Activated naive CD8-positive, alpha-beta T cell (primary cell): ENCODE data around the gene IST1.

ENCODE experiments used
- H3K27ac Mint-ChIP-seq: one replicate; pipeline ENCODE4 v1.8.0; 2021; ENCODE audit warnings: mixed read lengths
- H3K27me3 Mint-ChIP-seq: one replicate; pipeline ENCODE4 v1.8.0; 2021; ENCODE audit warnings: mixed read lengths
- H3K36me3 Mint-ChIP-seq: one replicate; pipeline ENCODE4 v1.8.0; 2021; ENCODE audit warnings: mixed read lengths
- H3K4me1 Mint-ChIP-seq: one replicate; pipeline ENCODE4 v1.8.0; 2021; ENCODE audit warnings: low read depth, mixed read lengths
- H3K4me3 Mint-ChIP-seq: one replicate; pipeline ENCODE4 v1.8.0; 2021; ENCODE audit warnings: mild to moderate bottlenecking, mixed read lengths
- H3K9me3 Mint-ChIP-seq: one replicate; pipeline ENCODE4 v1.8.0; 2021; ENCODE audit warnings: low read depth, mixed read lengths

Gene IST1

DNA sequence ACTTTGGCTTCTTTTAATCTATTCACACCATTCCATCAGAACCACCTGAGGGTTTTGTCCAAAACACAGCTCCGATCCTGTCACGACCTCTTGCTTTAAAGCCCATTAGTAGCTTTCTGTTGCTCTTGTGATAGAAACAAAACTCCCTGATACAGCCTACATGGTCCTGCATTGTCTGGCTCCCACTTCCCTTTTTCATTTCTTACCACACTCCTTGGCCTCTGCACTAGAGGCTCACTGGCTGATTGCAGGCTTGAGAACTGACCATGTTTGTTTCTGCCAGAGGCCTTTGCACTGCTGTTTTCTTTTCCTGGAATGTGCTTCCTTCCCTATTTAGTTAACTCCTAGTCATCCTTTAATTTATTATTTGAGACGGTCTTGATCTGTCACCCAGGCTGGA is 23.7 kb downstream of the IST1 start:
- H3K36me3 Mint-ChIP-seq = peaks cover 25% of the 10 kb centered on the region
- no peak overlapping the region for H3K27ac Mint-ChIP-seq
- H3K9me3 Mint-ChIP-seq = no peaks in the 10 kb centered on the region
- H3K4me1 Mint-ChIP-seq = peaks cover 41% of the 10 kb centered on the region
- H3K4me3 Mint-ChIP-seq = no peak overlapping the region
- H3K27me3 Mint-ChIP-seq = no peaks in the 10 kb centered on the region

GRCh38 chr16:71920658-71921057 is 25.3 kb downstream of the IST1 start:
- Mint-ChIP-seq H3K9me3 (no peaks in the 10 kb centered on the region), H3K27me3 (no peaks in the 10 kb centered on the region), H3K36me3 (peaks cover 22% of the 10 kb centered on the region), H3K4me3 (no peak overlapping the region), H3K4me1 (peaks cover 26% of the 10 kb centered on the region), H3K27ac (peak overlapping the region; percentile 41)

- no peak overlapping the region for H3K4me3 Mint-ChIP-seq
- peaks cover 8% of the 10 kb centered on the region for H3K36me3 Mint-ChIP-seq
- no peaks in the 10 kb centered on the region for H3K9me3 Mint-ChIP-seq
- H3K27ac Mint-ChIP-seq = no peak overlapping the region
- H3K4me1 Mint-ChIP-seq = peaks cover 13% of the 10 kb centered on the region
- no peaks in the 10 kb centered on the region for H3K27me3 Mint-ChIP-seq
Measured at GRCh38 chr16:71923941-71924690, 28.8 kb downstream of the IST1 start.

- H3K4me3 Mint-ChIP-seq = no peak overlapping the region
Measured at GRCh38 chr16:71924710-71925109, 29.4 kb downstream of the IST1 start.

GRCh38 chr16:71927383-71927782 is 32.1 kb downstream of the IST1 start:
- Mint-ChIP-seq H3K36me3 (peaks cover 5% of the 10 kb centered on the region), H3K27me3 (no peaks in the 10 kb centered on the region), H3K27ac (peak overlapping the region; percentile 71), H3K9me3 (no peaks in the 10 kb centered on the region), H3K4me3 (no peak overlapping the region), H3K4me1 (peaks cover 11% of the 10 kb centered on the region)

More at GRCh38 chr16:71924710-71925109, 29.4 kb downstream of the IST1 start:
- Mint-ChIP-seq H3K9me3 (no peaks in the 10 kb centered on the region), H3K27ac (peak overlapping the region; percentile 41), H3K36me3 (peaks cover 8% of the 10 kb centered on the region), H3K27me3 (no peaks in the 10 kb centered on the region), H3K4me1 (peaks cover 12% of the 10 kb centered on the region)

DNA sequence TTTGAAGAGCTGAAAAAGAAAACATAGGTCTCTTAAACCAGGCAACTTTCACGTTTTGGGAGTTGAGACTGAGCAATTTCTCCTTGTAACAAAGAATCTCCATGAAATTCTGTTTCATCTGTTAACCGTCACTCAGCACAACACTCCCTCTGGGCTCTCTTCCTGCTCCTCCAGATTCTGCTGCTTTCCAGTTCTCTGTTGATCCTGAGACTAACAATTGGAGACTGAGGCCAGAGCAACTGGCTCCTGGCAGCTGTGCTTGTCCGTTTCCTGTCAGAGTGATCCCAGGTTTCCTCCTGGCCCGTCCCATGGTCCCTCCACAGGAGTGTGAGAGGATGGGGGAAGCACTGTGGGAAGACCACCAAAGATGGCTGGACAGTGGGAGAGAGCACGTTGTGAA is 32.5 kb downstream of the IST1 start:
- Mint-ChIP-seq H3K4me1 (peaks cover 11% of the 10 kb centered on the region), H3K27ac (no peak overlapping the region), H3K36me3 (peaks cover 5% of the 10 kb centered on the region), H3K9me3 (no peaks in the 10 kb centered on the region), H3K27me3 (no peaks in the 10 kb centered on the region), H3K4me3 (no peak overlapping the region)

- Mint-ChIP-seq H3K36me3 (peaks cover 3% of the 10 kb centered on the region), H3K9me3 (no peaks in the 10 kb centered on the region), H3K27ac (no peak overlapping the region), H3K4me1 (peaks cover 15% of the 10 kb centered on the region), H3K4me3 (no peak overlapping the region), H3K27me3 (no peaks in the 10 kb centered on the region)
Measured at GRCh38 chr16:71929048-71929447, 33.7 kb downstream of the IST1 start.

DNA sequence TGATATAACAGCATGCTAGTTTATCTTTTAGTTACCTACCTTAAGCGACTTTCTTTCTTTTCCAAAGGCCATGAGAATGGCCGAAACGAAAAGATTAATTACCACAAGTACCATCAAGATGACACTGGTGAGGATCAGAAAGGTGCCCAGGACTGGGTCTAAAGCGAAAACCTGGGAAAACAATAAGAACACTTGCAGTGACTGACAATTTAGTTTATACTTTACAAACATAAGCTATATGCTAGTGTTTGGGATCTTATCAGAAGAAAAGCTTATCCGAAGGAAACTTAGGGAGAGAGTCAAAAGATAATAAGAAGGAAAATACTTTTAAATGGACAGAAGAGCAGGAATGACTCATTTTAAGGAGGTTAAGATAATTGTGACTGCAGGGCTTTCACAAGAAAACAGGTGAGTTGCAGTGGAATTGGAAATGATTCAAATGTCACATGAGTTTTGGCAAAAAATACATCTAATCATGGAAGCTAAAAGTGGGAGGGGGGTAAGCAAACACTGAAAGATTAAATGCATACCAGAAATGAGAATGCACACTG is 34.8 kb downstream of the IST1 start:
- peaks cover 3% of the 10 kb centered on the region for H3K36me3 Mint-ChIP-seq
- peaks cover 15% of the 10 kb centered on the region for H3K4me1 Mint-ChIP-seq
- H3K27me3 Mint-ChIP-seq = no peaks in the 10 kb centered on the region
- no peaks in the 10 kb centered on the region for H3K9me3 Mint-ChIP-seq
- H3K27ac Mint-ChIP-seq = peak overlapping the region; percentile 18
- H3K4me3 Mint-ChIP-seq = no peak overlapping the region

DNA sequence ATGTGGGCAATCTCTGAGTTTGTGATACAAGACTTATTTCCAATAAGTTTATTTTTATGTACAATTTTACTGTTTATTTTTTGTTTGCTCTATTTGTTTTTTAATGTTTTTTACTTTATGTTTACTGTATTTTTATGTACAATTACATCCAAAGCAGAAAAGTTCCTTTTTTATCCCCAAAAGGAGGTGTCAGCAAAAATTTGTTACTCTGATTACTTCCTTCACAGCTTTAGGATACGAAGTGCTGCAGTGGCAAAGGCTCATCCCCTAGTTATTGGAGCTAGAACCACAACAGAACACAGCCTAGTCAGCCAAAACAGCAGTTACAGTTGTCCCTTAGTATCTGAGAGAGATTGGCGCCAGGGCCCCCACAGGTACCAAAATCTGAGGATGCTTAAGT is 35.7 kb downstream of the IST1 start:
- Mint-ChIP-seq H3K27me3 (no peaks in the 10 kb centered on the region), H3K4me3 (no peak overlapping the region), H3K9me3 (no peaks in the 10 kb centered on the region), H3K27ac (no peak overlapping the region), H3K36me3 (peaks cover 3% of the 10 kb centered on the region), H3K4me1 (peaks cover 15% of the 10 kb centered on the region)

GRCh38 chr16:71931599-71931998 is 36.3 kb downstream of the IST1 start:
- Mint-ChIP-seq H3K4me1 (peaks cover 14% of the 10 kb centered on the region), H3K27ac (peak overlapping the region; percentile 34), H3K9me3 (no peaks in the 10 kb centered on the region), H3K36me3 (peaks cover 3% of the 10 kb centered on the region), H3K27me3 (no peaks in the 10 kb centered on the region), H3K4me3 (no peak overlapping the region)

DNA sequence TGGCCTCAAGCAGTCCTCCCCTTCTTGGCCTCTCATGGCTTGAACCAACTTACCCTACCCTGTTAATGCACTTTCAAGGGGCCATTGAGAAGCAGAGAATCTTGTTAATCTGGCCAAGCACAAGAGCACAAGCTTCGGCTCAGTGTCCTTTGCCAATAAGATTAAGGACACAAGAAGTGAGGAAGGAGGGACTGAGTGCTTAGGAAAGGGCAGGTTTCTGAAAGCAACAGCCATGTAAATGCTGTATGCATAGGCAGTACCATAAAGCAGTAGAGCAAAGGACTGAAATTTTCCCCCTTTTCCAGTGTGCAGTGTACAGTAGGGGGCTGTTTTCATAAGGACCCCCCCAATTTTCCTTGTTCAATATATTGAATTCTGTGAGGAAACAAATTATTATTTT is 37.7 kb downstream of the IST1 start:
- Mint-ChIP-seq H3K36me3 (no peaks in the 10 kb centered on the region), H3K4me1 (peaks cover 13% of the 10 kb centered on the region), H3K27me3 (no peaks in the 10 kb centered on the region), H3K4me3 (no peak overlapping the region), H3K9me3 (no peaks in the 10 kb centered on the region), H3K27ac (no peak overlapping the region)

DNA sequence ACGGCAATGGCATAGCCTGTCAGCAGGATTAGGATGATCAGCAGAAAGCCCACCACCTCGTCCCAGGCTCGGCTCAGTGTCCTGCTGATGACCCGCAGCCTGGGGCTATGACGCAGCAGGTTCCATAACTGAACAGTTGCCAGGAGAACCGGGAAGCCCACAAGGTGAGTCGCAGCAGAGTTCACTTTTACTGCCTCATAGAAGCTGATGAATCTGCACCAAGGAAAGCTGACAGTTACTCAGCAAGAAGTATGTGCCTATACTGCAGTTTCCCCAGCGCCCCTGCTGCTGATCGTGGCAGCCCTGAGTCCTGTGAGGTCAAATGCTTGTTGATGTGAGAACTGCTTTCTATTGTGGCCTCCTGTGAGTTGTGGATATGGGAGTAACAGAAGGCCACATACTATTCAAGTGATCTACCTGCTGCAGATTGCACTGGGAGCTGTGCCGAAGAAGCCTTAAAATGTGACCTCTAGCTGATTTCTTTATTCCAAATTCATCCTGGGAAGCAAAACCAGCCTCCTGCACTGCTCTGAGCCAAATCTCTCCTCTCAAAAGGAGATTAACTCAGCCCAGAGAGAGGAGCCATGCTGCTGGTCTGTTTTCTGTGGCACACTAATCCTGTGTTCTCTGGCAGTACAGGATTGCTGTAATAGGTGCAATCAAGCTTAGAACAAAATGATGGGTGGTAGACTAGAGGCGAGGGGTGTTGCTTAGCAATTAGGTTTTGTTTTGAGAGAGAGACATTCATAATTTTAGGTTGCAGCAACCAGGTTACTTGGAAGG is 38.8 kb downstream of the IST1 start:
- no peaks in the 10 kb centered on the region for H3K9me3 Mint-ChIP-seq
- no peaks in the 10 kb centered on the region for H3K36me3 Mint-ChIP-seq
- H3K4me1 Mint-ChIP-seq = peaks cover 10% of the 10 kb centered on the region
- H3K27me3 Mint-ChIP-seq = no peaks in the 10 kb centered on the region
- H3K4me3 Mint-ChIP-seq = no peak overlapping the region
- H3K27ac Mint-ChIP-seq = no peak overlapping the region

GRCh38 chr16:71937868-71938510 is 42.7 kb downstream of the IST1 start:
- no peaks in the 10 kb centered on the region for H3K27me3 Mint-ChIP-seq
- no peak overlapping the region for H3K4me3 Mint-ChIP-seq
- no peaks in the 10 kb centered on the region for H3K9me3 Mint-ChIP-seq
- H3K27ac Mint-ChIP-seq = peak overlapping the region; percentile 18
- peaks cover 8% of the 10 kb centered on the region for H3K4me1 Mint-ChIP-seq
- H3K36me3 Mint-ChIP-seq = no peaks in the 10 kb centered on the region

GRCh38 chr16:71943887-71944286 is 48.6 kb downstream of the IST1 start:
- no peaks in the 10 kb centered on the region for H3K9me3 Mint-ChIP-seq
- no peak overlapping the region for H3K27ac Mint-ChIP-seq
- H3K36me3 Mint-ChIP-seq = no peaks in the 10 kb centered on the region

GRCh38 chr16:71945616-71946015 is 50.3 kb downstream of the IST1 start:
- H3K36me3 Mint-ChIP-seq = no peaks in the 10 kb centered on the region
- H3K4me3 Mint-ChIP-seq = no peak overlapping the region
- H3K4me1 Mint-ChIP-seq = no peaks in the 10 kb centered on the region
- H3K27me3 Mint-ChIP-seq = peaks cover 7% of the 10 kb centered on the region
- no peaks in the 10 kb centered on the region for H3K9me3 Mint-ChIP-seq
- no peak overlapping the region for H3K27ac Mint-ChIP-seq

More at GRCh38 chr16:71943887-71944286, 48.6 kb downstream of the IST1 start:
- Mint-ChIP-seq H3K4me3 (no peak overlapping the region), H3K4me1 (no peaks in the 10 kb centered on the region), H3K27me3 (peaks cover 3% of the 10 kb centered on the region)
